HepG2 (cell line): ENCODE results near the gene MBLAC1. TPM values are rescaled to one million over a fixed set of nuclear protein-coding genes. Genes with fewer than 3 reads are reported as not detected.
A peak's percentile ranks its signal among the peaks of the same experiment; 100 is the strongest.

Experiments
- CEBPG ChIP-seq: IDR thresholded peaks from 2 replicates; pipeline ENCODE4 v1.6.1; 2016
- EP300 ChIP-seq, 3 experiments: sonication (generic) in 1 of 3; formaldehyde crosslinking in 1 of 3; IDR thresholded peaks; 2 replicates each; pipeline versions ENCODE4 v1.5.1 to v1.6.1; 2011 to 2020; ENCODE audit warnings: low read depth in 2 of 3, low read length in 2 of 3, borderline replicate concordance in 1 of 3, improper control_type of control experiment in 1 of 3, mild to moderate bottlenecking in 1 of 3, missing genetic modification reagents in 1 of 3, moderate library complexity in 1 of 3
- ERF ChIP-seq: IDR thresholded peaks from 2 replicates; pipeline ENCODE4 v1.6.1; 2018; ENCODE audit warnings: missing biosample characterization, missing genetic modification reagents
- FOXC1 ChIP-seq: sonication (generic); formaldehyde crosslinking; IDR thresholded peaks from 2 replicates; pipeline ENCODE4 v1.8.0; 2022; ENCODE audit warnings: mild to moderate bottlenecking, missing genetic modification reagents, borderline replicate concordance
- GPN1 ChIP-seq: sonication (generic); formaldehyde crosslinking; IDR thresholded peaks from 2 replicates; pipeline ENCODE4 v1.5.1; 2020; ENCODE audit warnings: missing genetic modification reagents, borderline replicate concordance
- MEIS1 ChIP-seq: sonication (generic); formaldehyde crosslinking; IDR thresholded peaks from 2 replicates; pipeline ENCODE4 v1.9.0; 2021; ENCODE audit warnings: mild to moderate bottlenecking, missing genetic modification reagents, moderate library complexity, borderline replicate concordance
- MZF1 ChIP-seq: sonication (generic); formaldehyde crosslinking; IDR thresholded peaks from 2 replicates; pipeline ENCODE4 v1.8.1; 2023; ENCODE audit warnings: mild to moderate bottlenecking, missing genetic modification reagents, borderline replicate concordance
- PATZ1 ChIP-seq: sonication (generic); formaldehyde crosslinking; IDR thresholded peaks from 2 replicates; pipeline ENCODE4 v1.4.0; 2020; ENCODE audit warnings: missing genetic modification reagents
- POLR2A ChIP-seq, 2 experiments: IDR thresholded peaks; 2 replicates each; pipeline ENCODE4 v1.6.1; 2011; ENCODE audit warnings: low read depth in 2 of 2, low read length in 2 of 2, mild to moderate bottlenecking in 1 of 2, moderate library complexity in 1 of 2; ENCODE audit not compliant: insufficient read depth in 1 of 2
- RFX3 ChIP-seq: IDR thresholded peaks from 2 replicates; pipeline ENCODE4 v1.6.1; 2016; ENCODE audit warnings: missing biosample characterization, missing genetic modification reagents
- TFDP1 ChIP-seq: IDR thresholded peaks from 2 replicates; pipeline ENCODE4 v1.6.1; 2016; ENCODE audit warnings: missing compliant biosample characterization, missing genetic modification reagents, borderline replicate concordance
- U2AF2 ChIP-seq: fragments of 200-400 bp; formaldehyde crosslinking; IDR thresholded peaks from 2 replicates; pipeline ENCODE4 v1.6.1; 2017; ENCODE audit warnings: low read depth, mild to moderate bottlenecking, low read length
- XRCC5 ChIP-seq: fragments of 200-400 bp; formaldehyde crosslinking; optimal IDR thresholded peaks from 2 replicates; pipeline ENCODE3; 2017; ENCODE audit warnings: mild to moderate bottlenecking, low read length
- ZFP1 ChIP-seq: IDR thresholded peaks from 2 replicates; pipeline ENCODE4 v1.6.1; 2016
- ZFP90 ChIP-seq: sonication (generic); formaldehyde crosslinking; IDR thresholded peaks from 2 replicates; pipeline ENCODE4 v1.8.0; 2022; ENCODE audit warnings: missing genetic modification reagents, mild to moderate bottlenecking, inconsistent platforms, borderline replicate concordance
- ZNF124 ChIP-seq: sonication (generic); formaldehyde crosslinking; IDR thresholded peaks from 2 replicates; pipeline ENCODE4 v1.4.0; 2020; ENCODE audit warnings: missing genetic modification reagents
- ZNF263 ChIP-seq: sonication (generic); formaldehyde crosslinking; IDR thresholded peaks from 2 replicates; pipeline ENCODE4 v1.4.0; 2020; ENCODE audit warnings: missing genetic modification reagents
- ZNF296 ChIP-seq: sonication (generic); formaldehyde crosslinking; conservative IDR thresholded peaks from 2 replicates; pipeline ENCODE4 v1.5.0; 2020; ENCODE audit warnings: mild to moderate bottlenecking, missing genetic modification reagents
- ZNF33B ChIP-seq: sonication (generic); formaldehyde crosslinking; IDR thresholded peaks from 2 replicates; pipeline ENCODE4 v1.5.1; 2020; ENCODE audit warnings: mild to moderate bottlenecking, missing genetic modification reagents
- ZNF543 ChIP-seq: sonication (generic); formaldehyde crosslinking; IDR thresholded peaks from 2 replicates; pipeline ENCODE4 v1.4.0; 2020; ENCODE audit warnings: mild to moderate bottlenecking, missing genetic modification reagents
- ZNF619 ChIP-seq: sonication (generic); formaldehyde crosslinking; IDR thresholded peaks from 2 replicates; pipeline ENCODE4 v1.4.0; 2020; ENCODE audit warnings: mild to moderate bottlenecking, missing genetic modification reagents
- ZNF691 ChIP-seq: sonication (generic); formaldehyde crosslinking; IDR thresholded peaks from 2 replicates; pipeline ENCODE4 v1.4.0; 2020; ENCODE audit warnings: missing genetic modification reagents, low read depth, mild to moderate bottlenecking, borderline replicate concordance
- polyA plus RNA-seq, 8 experiments: library from polyadenylated mRNA; depleted of rRNA in 3 of 8; stranded (reverse) in 7 of 8; unstranded in 1 of 8; fragments of >200 nt; fragmentation: Illumina TruSeq in 4 of 8; extraction: Trizol in 4 of 8; gene quantifications; 2 replicates each; pipeline versions ENCODE4 v1.2.1 to v1.2.3, GENCODE V29; 2011 to 2016; ENCODE audit warnings: low read depth in 4 of 8, missing spikeins in 1 of 8, mixed read lengths in 1 of 8; ENCODE audit not compliant: insufficient read depth in 1 of 8
- total RNA-seq, 5 experiments: library from RNA; depleted of rRNA; stranded (reverse); fragments of >200 nt; fragmentation: Illumina TruSeq; extraction: Trizol; gene quantifications; 2 replicates each; pipeline ENCODE4 v1.2.3, GENCODE V29; 2016; ENCODE audit warnings: low read depth in 1 of 5
- TF ChIP-seq, protein P1 (sequence below): fragments of 450-650 bp; IDR thresholded peaks from 2 replicates; pipeline ENCODE4 v1.6.1; 2017; ENCODE audit warnings: mild to moderate bottlenecking

MBLAC1 gene
- total and polyA plus RNA-seq, 2 of the 13 experiments (the other 11 are each of a cell fraction or from before 2014, with no cell fraction given) = 0.79 to 2.1 TPM

DNA sequence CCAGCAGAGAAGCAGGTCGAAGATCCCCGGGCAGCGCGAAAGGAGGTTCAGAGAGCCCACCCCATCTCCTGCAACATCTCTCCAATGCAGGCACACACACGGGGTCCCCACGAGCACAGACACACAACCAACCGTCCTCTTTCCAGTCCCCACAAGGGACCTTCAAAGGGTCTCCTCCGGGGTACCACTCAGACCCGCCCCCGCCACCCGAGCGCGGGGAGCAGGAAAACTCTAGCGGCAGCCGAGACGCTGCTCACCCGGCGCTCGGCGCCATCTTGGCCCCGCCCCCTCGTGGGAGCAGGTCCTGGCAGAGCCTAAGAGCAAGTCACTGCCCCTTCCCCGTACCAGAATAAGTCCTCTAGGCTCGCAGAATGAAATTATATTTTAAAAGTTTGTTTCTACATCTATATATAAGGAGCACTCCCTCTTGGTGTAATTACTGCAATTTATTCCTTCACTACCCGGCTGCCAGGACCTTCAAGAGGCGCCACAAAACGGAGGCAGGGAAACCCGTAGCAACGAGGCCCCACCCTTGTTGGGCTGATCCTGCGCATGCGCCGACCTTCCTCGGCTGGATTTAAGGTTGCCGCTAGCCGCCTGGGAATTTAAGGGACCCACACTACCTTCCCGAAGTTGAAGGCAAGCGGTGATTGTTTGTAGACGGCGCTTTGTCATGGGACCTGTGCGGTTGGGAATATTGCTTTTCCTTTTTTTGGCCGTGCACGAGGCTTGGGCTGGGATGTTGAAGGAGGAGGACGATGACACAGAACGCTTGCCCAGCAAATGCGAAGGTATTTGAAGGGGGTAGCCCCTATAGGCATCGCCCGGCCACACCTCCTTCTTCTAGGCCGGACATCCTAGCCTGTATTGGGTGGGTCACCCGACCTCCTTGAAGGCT is 7.4 kb upstream of the MBLAC1 start, which contains the start of the genes CNPY4 and TAF6 (continued):
- peak; percentile 65; the same call in 1 of the 2 replicates for TF ChIP-seq TFDP1 (CRISPR knock-in tag)
- TF ChIP-seq U2AF2 = peak; percentile 90; the same call in 1 of the 2 replicates
- TF ChIP-seq ERF = peak; percentile 56; the same call in 1 of the 2 replicates
- no peak for TF ChIP-seq GPN1 (CRISPR knock-in tag)
- TF ChIP-seq ZNF124 (CRISPR knock-in tag) = no peak
- no peak; a peak in 1 of 4 replicates for TF ChIP-seq POLR2A (IDR thresholded peaks at IDR 0.05; ENCODE audit: insufficient read depth in 1 of 2, low read depth in 2 of 2, low read length in 2 of 2)
- no peak for TF ChIP-seq ZNF296
- peak; percentile 78 for TF ChIP-seq RFX3 (CRISPR knock-in tag)
- no peak for TF ChIP-seq MZF1 (CRISPR knock-in tag)
- no peak for TF ChIP-seq MEIS1
- TF ChIP-seq FOXC1 = peak; percentile 62
- TF ChIP-seq PATZ1 (CRISPR knock-in tag) = peak; percentile 61
- no peak for TF ChIP-seq ZNF33B (CRISPR knock-in tag)
- TF ChIP-seq ZNF263 (CRISPR knock-in tag) = peak; percentile 57
- TF ChIP-seq EP300 (IDR thresholded peaks at IDR 0.05; ENCODE audit: low read depth in 2 of 2, low read length in 2 of 2) = peak in 1 of 2 experiments; percentile 100; a peak in 1 of 4 replicates
- peak; percentile 8; the same call in 1 of the 2 replicates for TF ChIP-seq EP300 (CRISPR knock-in tag; IDR thresholded peaks at IDR 0.05; ENCODE audit: borderline replicate concordance)
- peak; percentile 16 for TF ChIP-seq XRCC5
- TF ChIP-seq ZNF619 (CRISPR knock-in tag) = no peak
- no peak for TF ChIP-seq ZNF691 (CRISPR knock-in tag)
- no peak for TF ChIP-seq ZFP1 (CRISPR knock-in tag)
- peak; percentile 86; the same call in 1 of the 2 replicates for TF ChIP-seq ZFP90 (CRISPR knock-in tag)
- TF ChIP-seq ZNF543 = no peak
- TF ChIP-seq, protein P1, sequence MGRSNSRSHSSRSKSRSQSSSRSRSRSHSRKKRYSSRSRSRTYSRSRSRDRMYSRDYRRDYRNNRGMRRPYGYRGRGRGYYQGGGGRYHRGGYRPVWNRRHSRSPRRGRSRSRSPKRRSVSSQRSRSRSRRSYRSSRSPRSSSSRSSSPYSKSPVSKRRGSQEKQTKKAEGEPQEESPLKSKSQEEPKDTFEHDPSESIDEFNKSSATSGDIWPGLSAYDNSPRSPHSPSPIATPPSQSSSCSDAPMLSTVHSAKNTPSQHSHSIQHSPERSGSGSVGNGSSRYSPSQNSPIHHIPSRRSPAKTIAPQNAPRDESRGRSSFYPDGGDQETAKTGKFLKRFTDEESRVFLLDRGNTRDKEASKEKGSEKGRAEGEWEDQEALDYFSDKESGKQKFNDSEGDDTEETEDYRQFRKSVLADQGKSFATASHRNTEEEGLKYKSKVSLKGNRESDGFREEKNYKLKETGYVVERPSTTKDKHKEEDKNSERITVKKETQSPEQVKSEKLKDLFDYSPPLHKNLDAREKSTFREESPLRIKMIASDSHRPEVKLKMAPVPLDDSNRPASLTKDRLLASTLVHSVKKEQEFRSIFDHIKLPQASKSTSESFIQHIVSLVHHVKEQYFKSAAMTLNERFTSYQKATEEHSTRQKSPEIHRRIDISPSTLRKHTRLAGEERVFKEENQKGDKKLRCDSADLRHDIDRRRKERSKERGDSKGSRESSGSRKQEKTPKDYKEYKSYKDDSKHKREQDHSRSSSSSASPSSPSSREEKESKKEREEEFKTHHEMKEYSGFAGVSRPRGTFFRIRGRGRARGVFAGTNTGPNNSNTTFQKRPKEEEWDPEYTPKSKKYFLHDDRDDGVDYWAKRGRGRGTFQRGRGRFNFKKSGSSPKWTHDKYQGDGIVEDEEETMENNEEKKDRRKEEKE = no peak
- TF ChIP-seq CEBPG (CRISPR knock-in tag) = no peak
